ENCODE measurements around the gene PLXDC1.
"Not testable (repeated sequence)": the region's sequence is repeated elsewhere in the genome, so short reads cannot be mapped to it uniquely, and the experiment has no call there.

The PLXDC1 gene

GRCh38 chr17:39132192-39132610 is 19.2 kb downstream of the PLXDC1 start:
- no peak overlapping the region for H3K27ac Mint-ChIP-seq
- H3K9me3 Mint-ChIP-seq: no peaks in the 10 kb centered on the region
- peaks cover 4% of the 10 kb centered on the region for H3K4me1 Mint-ChIP-seq (ENCODE audit: low read depth)
- no peaks in the 10 kb centered on the region for H3K36me3 Mint-ChIP-seq (ENCODE audit: low read depth)
- no peaks in the 10 kb centered on the region for H3K27me3 Mint-ChIP-seq
- H3K4me3 Mint-ChIP-seq: no peak overlapping the region

DNA sequence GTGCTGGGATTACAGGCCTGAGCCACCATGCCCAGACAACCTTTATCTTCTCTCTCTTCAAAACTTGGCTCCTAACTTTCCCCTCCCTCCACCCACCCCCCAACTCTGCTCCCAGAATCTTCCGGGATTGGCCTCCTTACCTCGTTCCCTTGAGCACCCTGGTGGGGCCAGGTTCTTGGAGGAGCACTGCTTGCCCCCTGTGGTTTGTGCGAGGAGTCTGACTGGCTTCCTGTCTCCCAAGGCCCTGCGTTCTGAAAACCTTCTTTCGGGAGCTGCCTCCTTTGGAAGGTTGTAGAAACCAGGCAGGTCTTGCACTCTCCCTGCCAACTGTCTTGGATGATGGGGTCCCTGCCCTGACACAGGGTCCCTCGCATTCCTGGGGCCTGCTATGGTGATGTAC is 19.8 kb downstream of the PLXDC1 start:
- Mint-ChIP-seq H3K9me3 (no peaks in the 10 kb centered on the region), H3K27me3 (no peaks in the 10 kb centered on the region), H3K4me3 (no peak overlapping the region), H3K27ac (no peak overlapping the region), H3K4me1 (ENCODE audit: low read depth) (peaks cover 4% of the 10 kb centered on the region), H3K36me3 (ENCODE audit: low read depth) (no peaks in the 10 kb centered on the region)

GRCh38 chr17:39130205-39130604 is 21.2 kb downstream of the PLXDC1 start:
- H3K27me3 Mint-ChIP-seq: no peaks in the 10 kb centered on the region
- no peak overlapping the region for H3K4me3 Mint-ChIP-seq
- H3K27ac Mint-ChIP-seq: no peak overlapping the region
- H3K36me3 Mint-ChIP-seq (ENCODE audit: low read depth): no peaks in the 10 kb centered on the region
- no peaks in the 10 kb centered on the region for H3K9me3 Mint-ChIP-seq
- peaks cover 4% of the 10 kb centered on the region for H3K4me1 Mint-ChIP-seq (ENCODE audit: low read depth)

DNA sequence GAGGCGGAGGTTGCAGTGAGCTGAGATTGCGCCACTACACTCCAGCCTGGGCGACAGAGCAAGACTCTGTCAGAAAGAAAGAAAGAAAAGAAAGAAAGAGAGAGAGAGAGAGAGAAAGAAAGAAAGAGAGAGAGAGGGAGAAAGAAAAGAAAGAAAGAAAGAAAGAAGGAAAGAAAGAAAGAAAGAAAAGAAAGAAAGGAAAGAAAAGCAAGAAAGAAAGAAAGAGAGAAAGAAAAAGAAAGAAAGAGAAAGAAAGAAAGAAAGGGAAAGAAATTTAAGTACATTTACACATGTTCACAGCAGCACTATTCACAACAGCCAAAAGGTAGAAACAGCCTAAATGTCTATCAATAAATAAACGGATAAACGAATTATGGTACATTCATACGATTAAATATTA is 21.9 kb downstream of the PLXDC1 start:
- H3K4me3 Mint-ChIP-seq; H3K27me3 Mint-ChIP-seq; H3K27ac Mint-ChIP-seq; H3K9me3 Mint-ChIP-seq; H3K4me1 Mint-ChIP-seq (ENCODE audit: low read depth); H3K36me3 Mint-ChIP-seq (ENCODE audit: low read depth): not testable (repeated sequence)

DNA sequence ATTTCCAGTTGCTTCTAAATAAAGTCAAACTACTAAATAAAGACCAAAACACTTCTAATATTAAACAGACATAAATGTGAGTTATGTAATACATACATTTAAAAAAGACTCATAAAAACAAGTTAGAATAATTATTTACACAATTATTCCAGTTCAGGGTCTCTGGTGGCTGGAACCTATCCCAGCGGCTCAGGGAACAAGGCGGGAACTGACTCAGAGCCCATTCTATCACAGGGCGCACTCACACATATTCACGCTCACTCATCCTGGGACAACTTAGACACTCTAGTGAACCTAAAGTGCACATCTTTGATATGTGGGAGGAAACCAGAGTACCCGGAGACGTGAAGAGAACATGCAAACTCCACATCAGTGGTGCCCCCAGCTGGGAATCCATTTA is 25.0 kb downstream of the PLXDC1 start:
- Mint-ChIP-seq H3K4me3 (no peak overlapping the region), H3K27me3 (no peaks in the 10 kb centered on the region), H3K27ac (no peak overlapping the region), H3K9me3 (no peaks in the 10 kb centered on the region), H3K4me1 (ENCODE audit: low read depth) (no peaks in the 10 kb centered on the region), H3K36me3 (ENCODE audit: low read depth) (no peaks in the 10 kb centered on the region)

DNA sequence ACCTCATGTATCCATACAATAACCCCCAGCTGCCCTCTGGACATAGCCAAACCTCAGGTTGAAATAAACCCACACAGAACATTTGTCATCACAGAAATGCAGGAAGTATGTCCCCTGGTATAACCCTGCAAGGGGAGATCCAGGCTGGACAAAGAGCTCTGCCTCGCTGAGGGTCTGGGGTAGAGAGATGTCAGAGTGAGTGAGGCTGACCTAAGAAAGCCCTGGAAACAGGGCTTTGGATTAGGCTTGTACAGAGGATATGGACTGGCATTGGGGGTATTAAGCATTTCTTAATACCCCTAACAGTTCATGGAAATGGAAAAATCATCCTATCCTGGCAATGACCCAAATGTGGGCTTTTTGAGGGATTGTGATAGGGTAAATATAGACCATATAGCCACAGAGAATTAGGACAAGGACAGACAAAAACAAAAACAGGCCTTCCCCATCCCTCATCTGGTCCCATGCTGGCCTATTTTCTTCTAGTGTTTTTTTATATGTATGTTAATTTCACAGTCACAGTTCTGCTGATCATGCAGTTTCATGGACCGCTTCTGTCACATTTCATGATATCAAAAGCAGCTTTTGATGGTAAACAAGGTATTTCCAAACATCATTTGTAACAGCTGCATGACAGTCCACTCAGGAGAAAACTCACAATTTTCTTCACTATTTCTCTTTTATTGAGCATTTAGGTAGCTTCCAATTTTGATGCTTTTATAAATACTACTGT is 26.1 kb downstream of the PLXDC1 start:
- no peaks in the 10 kb centered on the region for H3K9me3 Mint-ChIP-seq
- H3K4me3 Mint-ChIP-seq: no peak overlapping the region
- H3K27me3 Mint-ChIP-seq: no peaks in the 10 kb centered on the region
- H3K4me1 Mint-ChIP-seq (ENCODE audit: low read depth): no peaks in the 10 kb centered on the region
- H3K27ac Mint-ChIP-seq: no peak overlapping the region
- H3K36me3 Mint-ChIP-seq (ENCODE audit: low read depth): no peaks in the 10 kb centered on the region

- H3K27me3 Mint-ChIP-seq: no peaks in the 10 kb centered on the region
- H3K27ac Mint-ChIP-seq: no peak overlapping the region
- H3K4me1 Mint-ChIP-seq (ENCODE audit: low read depth): peaks cover 1% of the 10 kb centered on the region
- H3K4me3 Mint-ChIP-seq: no peak overlapping the region
- H3K9me3 Mint-ChIP-seq: no peaks in the 10 kb centered on the region
- H3K36me3 Mint-ChIP-seq (ENCODE audit: low read depth): no peaks in the 10 kb centered on the region
Observed at GRCh38 chr17:39123627-39124026, 27.8 kb downstream of the PLXDC1 start.

- Mint-ChIP-seq H3K4me1 (ENCODE audit: low read depth) (peaks cover 5% of the 10 kb centered on the region), H3K9me3 (no peaks in the 10 kb centered on the region), H3K36me3 (ENCODE audit: low read depth) (no peaks in the 10 kb centered on the region)
Observed at GRCh38 chr17:39122991-39123390, 28.4 kb downstream of the PLXDC1 start.

GRCh38 chr17:39121919-39122318 is 29.5 kb downstream of the PLXDC1 start:
- H3K4me3 Mint-ChIP-seq; H3K27me3 Mint-ChIP-seq; H3K9me3 Mint-ChIP-seq; H3K36me3 Mint-ChIP-seq (ENCODE audit: low read depth); H3K4me1 Mint-ChIP-seq (ENCODE audit: low read depth); H3K27ac Mint-ChIP-seq: not testable (repeated sequence)

More at GRCh38 chr17:39122991-39123390, 28.4 kb downstream of the PLXDC1 start:
- Mint-ChIP-seq H3K4me3 (no peak overlapping the region), H3K27me3 (no peaks in the 10 kb centered on the region), H3K27ac (no peak overlapping the region)

GRCh38 chr17:39118674-39119419 is 32.6 kb downstream of the PLXDC1 start:
- Mint-ChIP-seq H3K9me3 (no peaks in the 10 kb centered on the region), H3K27ac (no peak overlapping the region), H3K4me1 (ENCODE audit: low read depth) (peaks cover 7% of the 10 kb centered on the region), H3K27me3 (no peaks in the 10 kb centered on the region), H3K4me3 (no peak overlapping the region), H3K36me3 (ENCODE audit: low read depth) (no peaks in the 10 kb centered on the region)

GRCh38 chr17:39116224-39116623 is 35.2 kb downstream of the PLXDC1 start:
- Mint-ChIP-seq H3K27me3 (no peaks in the 10 kb centered on the region), H3K36me3 (ENCODE audit: low read depth) (no peaks in the 10 kb centered on the region), H3K4me3 (no peak overlapping the region), H3K4me1 (ENCODE audit: low read depth) (peaks cover 7% of the 10 kb centered on the region), H3K27ac (no peak overlapping the region), H3K9me3 (no peaks in the 10 kb centered on the region)

DNA sequence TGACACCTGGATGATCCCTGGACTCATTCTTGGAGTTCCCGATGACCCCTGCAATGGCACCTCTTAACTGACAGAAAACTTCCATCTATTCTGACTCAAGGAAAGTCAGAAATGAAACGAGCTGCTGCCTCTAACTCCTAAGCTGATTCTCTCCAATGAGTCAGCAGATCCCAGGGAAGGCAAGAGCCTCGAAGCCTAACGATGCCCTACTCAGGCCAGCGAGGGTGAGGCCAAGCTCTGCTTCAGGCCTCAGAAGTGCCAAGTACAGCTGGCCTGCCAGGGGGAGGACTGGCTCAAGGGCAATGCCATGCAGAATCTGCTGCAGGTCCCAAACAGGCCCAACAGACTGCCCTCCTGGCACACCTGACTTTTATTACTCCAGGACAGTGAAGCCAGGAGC is 36.3 kb downstream of the PLXDC1 start:
- Mint-ChIP-seq H3K36me3 (ENCODE audit: low read depth) (no peaks in the 10 kb centered on the region), H3K4me3 (no peak overlapping the region), H3K9me3 (no peaks in the 10 kb centered on the region), H3K4me1 (ENCODE audit: low read depth) (peaks cover 7% of the 10 kb centered on the region), H3K27me3 (no peaks in the 10 kb centered on the region), H3K27ac (no peak overlapping the region)

DNA sequence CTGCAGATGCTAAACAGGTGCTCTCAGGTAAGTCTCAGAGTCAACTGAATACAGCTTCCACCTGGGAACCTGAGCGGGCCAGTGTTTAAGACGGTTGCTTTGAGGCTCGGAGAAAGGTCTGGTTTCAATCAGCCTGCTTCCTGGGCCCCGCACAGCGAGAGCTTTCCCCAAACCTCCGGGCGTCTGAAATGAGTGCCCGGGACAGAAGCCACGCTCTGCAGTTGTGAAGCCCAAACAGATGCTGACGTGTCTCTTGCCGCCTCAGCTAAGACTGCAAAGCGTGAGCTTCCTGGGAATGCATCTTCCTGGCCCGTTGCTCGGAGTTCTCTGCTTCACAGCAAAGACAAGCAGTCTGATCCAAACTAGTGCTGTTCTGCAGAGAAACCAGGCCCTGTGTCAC is 36.7 kb downstream of the PLXDC1 start:
- Mint-ChIP-seq H3K4me3 (no peak overlapping the region), H3K9me3 (no peaks in the 10 kb centered on the region), H3K27me3 (no peaks in the 10 kb centered on the region), H3K4me1 (ENCODE audit: low read depth) (peaks cover 7% of the 10 kb centered on the region), H3K36me3 (ENCODE audit: low read depth) (no peaks in the 10 kb centered on the region), H3K27ac (no peak overlapping the region)

GRCh38 chr17:39113871-39114270 is 37.6 kb downstream of the PLXDC1 start:
- Mint-ChIP-seq H3K36me3 (ENCODE audit: low read depth) (no peaks in the 10 kb centered on the region), H3K9me3 (no peaks in the 10 kb centered on the region), H3K27me3 (no peaks in the 10 kb centered on the region), H3K4me1 (ENCODE audit: low read depth) (peaks cover 7% of the 10 kb centered on the region), H3K27ac (no peak overlapping the region), H3K4me3 (no peak overlapping the region)

GRCh38 chr17:39110435-39111136 is 40.9 kb downstream of the PLXDC1 start:
- H3K4me3 Mint-ChIP-seq: no peak overlapping the region
- no peaks in the 10 kb centered on the region for H3K4me1 Mint-ChIP-seq (ENCODE audit: low read depth)
- H3K36me3 Mint-ChIP-seq (ENCODE audit: low read depth): no peaks in the 10 kb centered on the region
- no peaks in the 10 kb centered on the region for H3K27me3 Mint-ChIP-seq
- no peaks in the 10 kb centered on the region for H3K9me3 Mint-ChIP-seq
- H3K27ac Mint-ChIP-seq: no peak overlapping the region
